ENCODE data around the gene MTUS2. TPM values are rescaled to one million over a fixed set of nuclear protein-coding genes. Genes with fewer than 3 reads are reported as not detected.

MTUS2 gene
- total RNA-seq, result 106 TPM
- long read RNA-seq, transcript MTUS2-202 (9 exons, 1,793 nt), result major isoform, 53 of 72 reads
- long read RNA-seq, partial matches to known transcripts, result 5 of 72 reads
- long read RNA-seq, other reads (novel, unspliced or antisense), result 12 of 72 reads

GRCh38 chr13:28820099-28821051, at the start of gene MTUS2:
MTUS2 (plus strand) TSS chr13:28820339.
- intact Hi-C loops (cut with DNase I), result loop anchor here (1.0 to 5.0 kb wide), 3 partner anchors 138 to 442 kb away; no protein-coding TSS in a partner anchor
- DNase-seq (ENCODE audit: missing footprints) (no peak), ATAC-seq (no peak)

- ATAC-seq, result no peak
- intact Hi-C loops (cut with DNase I), result no loop called here
- no peak for DNase-seq (ENCODE audit: missing footprints)
Observed at GRCh38 chr13:28778308-28779215, 41.6 kb upstream of the MTUS2 start.

DNA sequence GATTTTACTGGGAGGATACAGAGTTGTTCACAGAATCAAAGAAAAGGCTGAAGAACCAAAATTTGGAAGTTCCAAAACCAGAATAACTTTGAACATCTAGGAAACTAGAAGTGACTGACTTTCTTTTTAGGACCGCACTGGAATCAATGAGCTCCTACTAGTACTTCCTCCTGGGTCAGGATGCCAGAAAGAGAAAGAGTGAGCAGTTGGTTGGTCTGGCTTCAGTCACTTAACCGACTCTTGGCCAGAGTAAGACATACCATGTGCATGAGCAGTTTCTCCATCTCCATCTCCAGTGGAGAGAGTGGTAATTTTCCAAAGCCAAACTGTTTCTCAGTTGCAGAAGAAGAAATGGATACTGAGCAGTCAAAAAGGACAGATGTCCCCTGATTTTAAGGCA, 27.1 kb upstream of the MTUS2 start:
- DNase-seq (ENCODE audit: missing footprints) (no peak), ATAC-seq (no peak)
- intact Hi-C loops (cut with DNase I), result no loop called here

DNA sequence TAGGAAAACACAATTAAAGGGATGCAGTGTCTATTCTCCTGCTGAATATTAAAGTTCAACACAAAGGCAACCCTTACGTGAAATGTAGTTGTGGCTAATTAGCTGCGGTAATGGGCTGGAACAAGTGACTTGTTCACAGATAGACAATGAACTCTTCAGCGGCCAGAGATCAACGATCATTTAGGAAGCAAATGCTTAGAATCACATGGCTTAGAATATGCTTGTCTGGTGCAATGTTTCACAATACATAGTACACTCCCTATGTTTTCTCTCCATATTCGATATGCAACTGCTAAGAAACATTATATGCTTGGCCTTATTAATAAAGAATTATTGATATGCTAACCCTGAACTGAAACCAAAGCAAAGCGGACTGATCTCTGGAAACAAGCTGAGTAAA, 25.7 kb upstream of the MTUS2 start:
- ATAC-seq (no peak), DNase-seq (ENCODE audit: missing footprints) (no peak)
- intact Hi-C loops (cut with DNase I), result no loop called here

DNA sequence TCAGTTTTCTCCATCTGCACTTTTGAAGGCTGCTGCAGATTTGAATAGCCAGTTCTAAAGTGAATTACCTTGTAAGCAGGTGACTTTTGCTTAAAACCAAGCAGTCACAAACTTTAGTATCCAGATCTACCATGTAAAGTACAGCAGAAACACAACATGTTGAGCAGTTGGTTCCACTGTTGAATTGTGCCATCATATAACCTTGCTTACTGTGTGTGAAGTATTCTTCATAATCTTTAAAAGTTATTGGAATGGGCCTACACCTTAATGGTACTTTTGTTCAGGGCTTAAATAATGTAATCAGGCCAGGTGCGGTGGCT, 23.2 kb upstream of the MTUS2 start:
- no peak for DNase-seq (ENCODE audit: missing footprints)
- intact Hi-C loops (cut with DNase I), result loop anchor here (1.0 to 2.0 kb wide), 3 partner anchors 42 to 116 kb away; partner anchors contain the start of gene SLC46A3
- no peak for ATAC-seq

DNA sequence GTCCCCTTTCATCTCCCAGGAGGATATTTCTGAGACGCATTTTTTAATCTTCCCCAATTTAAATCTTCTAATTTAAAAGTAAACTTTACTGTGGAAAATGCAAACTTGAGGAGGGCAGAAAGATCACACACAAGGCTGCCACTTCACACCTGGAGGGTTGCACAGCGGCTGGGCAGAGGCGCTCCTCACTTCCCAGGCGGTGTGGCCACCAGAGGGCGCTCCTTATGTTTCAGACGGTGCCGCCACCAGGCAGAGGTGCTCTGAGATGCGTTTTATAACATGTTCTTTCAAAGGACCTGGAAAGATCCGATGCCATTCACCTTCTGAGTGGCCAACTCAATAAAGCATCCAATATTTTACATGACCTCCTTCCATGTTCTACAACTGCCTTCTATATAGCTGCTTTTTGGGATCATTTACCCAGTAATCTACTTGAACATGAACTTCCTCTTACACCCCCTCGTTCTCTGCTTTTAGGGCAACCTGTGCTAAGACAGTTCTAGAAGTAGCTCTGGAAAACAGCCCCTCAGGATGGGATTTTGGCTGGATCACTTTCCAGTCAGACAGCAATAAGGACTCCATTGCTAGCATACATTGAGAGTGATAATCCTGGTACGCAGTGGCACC, 14.8 kb upstream of the MTUS2 start:
- DNase-seq (ENCODE audit: missing footprints), result no peak
- no peak for ATAC-seq
- intact Hi-C loops (cut with DNase I), result no loop called here

GRCh38 chr13:28817204-28817603, 2.9 kb upstream of the MTUS2 start:
- DNase-seq (ENCODE audit: missing footprints) (no peak), ATAC-seq (no peak)
- intact Hi-C loops (cut with DNase I), result loop anchor here (5.0 kb wide), 1 partner anchor 550 kb away; no protein-coding TSS in a partner anchor

GRCh38 chr13:28819046-28819730, 951 bp upstream of the MTUS2 start:
- intact Hi-C loops (cut with DNase I), result loop anchor here (5.0 kb wide), 1 partner anchor 548 kb away; no protein-coding TSS in a partner anchor

GRCh38 chr13:28819735-28820098, 422 bp upstream of the MTUS2 start:
- DNase-seq (ENCODE audit: missing footprints) (peak; percentile 68), ATAC-seq (peak; percentile 94)
- intact Hi-C loops (cut with DNase I), result loop anchor here (1.0 to 5.0 kb wide), 4 partner anchors 139 to 548 kb away; no protein-coding TSS in a partner anchor

More at GRCh38 chr13:28819046-28819730, 951 bp upstream of the MTUS2 start:
- ATAC-seq, result peak; percentile 3
- DNase-seq (ENCODE audit: missing footprints), result no peak

DNA sequence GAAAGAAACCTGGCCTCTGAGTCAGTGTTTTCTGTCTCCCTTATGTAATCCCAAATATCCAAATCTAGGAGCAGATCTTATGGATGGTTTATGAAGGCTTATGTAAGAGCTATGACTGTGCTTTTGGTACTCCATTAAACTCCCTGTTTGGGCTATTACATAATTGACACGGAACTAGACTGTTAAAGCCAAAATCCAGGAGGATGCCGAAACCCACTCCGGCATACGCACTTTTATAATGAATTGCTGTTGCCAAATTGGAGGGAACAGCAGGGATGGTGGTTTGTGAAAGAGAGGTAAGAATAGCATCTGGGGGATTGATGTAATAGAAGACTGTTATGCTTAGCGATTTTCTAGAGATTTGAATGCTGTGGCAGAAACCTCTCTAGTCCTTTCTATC, 2.0 kb downstream of the MTUS2 start:
- DNase-seq (ENCODE audit: missing footprints) (no peak), ATAC-seq (no peak)
- intact Hi-C loops (cut with DNase I), result loop anchor here (5.0 kb wide), 2 partner anchors 320 to 440 kb away; no protein-coding TSS in a partner anchor

- ATAC-seq (no peak), DNase-seq (ENCODE audit: missing footprints) (no peak)
- intact Hi-C loops (cut with DNase I), result loop anchor here (5.0 kb wide), 2 partner anchors 320 to 440 kb away; no protein-coding TSS in a partner anchor
Observed at GRCh38 chr13:28822801-28823200, 2.7 kb downstream of the MTUS2 start.

DNA sequence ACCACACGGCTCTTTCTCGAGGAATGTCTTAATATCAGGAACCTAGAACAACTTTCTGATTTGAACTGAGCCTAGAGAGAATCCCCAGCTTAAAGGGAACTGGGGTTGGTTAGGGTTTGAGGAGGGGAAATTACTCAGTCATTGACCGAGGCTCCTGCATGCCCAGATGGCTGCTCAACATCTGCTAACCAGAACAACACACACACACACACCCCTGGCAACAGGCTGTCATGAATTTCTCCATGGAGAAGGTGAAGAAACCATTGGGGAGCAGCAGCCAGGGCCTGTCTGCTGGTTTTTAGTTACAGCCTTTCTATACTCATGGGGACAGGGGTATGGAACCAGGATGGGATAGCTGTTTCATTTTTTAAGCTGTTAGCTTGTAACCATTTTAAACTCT, 5.2 kb downstream of the MTUS2 start:
- ATAC-seq (no peak), DNase-seq (ENCODE audit: missing footprints) (no peak)
- intact Hi-C loops (cut with DNase I), result no loop called here

DNA sequence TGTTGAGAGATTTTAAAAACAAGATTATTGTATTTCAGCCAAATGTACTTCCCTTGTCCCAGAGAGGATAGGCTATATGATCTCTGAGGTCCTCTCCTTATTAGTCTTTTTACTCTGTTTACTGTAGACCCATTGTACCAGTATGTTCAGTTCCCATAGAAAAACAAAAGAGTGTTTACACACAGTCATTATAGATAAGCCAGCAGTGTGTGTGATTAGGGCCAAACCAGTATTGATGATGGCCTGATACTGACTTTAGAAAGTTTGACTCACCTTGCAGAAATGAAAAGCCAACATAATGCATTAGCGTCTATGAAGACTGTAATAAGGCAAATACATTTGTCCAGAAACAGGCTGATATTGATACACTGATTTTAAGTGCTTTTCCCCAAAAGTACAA, 6.2 kb downstream of the MTUS2 start:
- ATAC-seq (no peak), DNase-seq (ENCODE audit: missing footprints) (no peak)
- intact Hi-C loops (cut with DNase I), result no loop called here

- DNase-seq (ENCODE audit: missing footprints), result no peak
- ATAC-seq, result no peak
- intact Hi-C loops (cut with DNase I), result no loop called here
Observed at GRCh38 chr13:28830580-28830979, 10.4 kb downstream of the MTUS2 start.

GRCh38 chr13:28831117-28831516, 11.0 kb downstream of the MTUS2 start:
- ATAC-seq (no peak), DNase-seq (ENCODE audit: missing footprints) (no peak)
- intact Hi-C loops (cut with DNase I), result no loop called here

DNA sequence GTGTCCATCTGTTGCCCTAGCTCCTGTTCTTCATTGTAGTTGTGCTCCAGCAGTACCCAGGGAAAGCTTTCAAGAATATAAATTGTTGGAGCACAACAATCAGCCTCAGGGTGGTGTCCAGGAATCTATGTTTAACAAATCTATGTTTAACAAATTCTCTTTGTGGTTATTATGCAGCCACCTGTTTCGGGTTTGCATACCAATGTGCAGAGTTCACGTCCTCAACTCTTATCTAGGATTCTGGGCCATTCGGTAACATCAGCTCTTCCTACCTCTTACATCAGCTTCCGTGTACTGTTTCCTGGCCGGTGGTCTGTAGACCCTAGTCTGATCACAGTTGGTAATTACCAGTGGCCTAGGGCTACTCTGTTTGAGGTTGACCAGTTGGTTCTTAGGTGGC, 17.0 kb downstream of the MTUS2 start:
- DNase-seq (ENCODE audit: missing footprints) (no peak), ATAC-seq (no peak)
- intact Hi-C loops (cut with DNase I), result no loop called here

DNA sequence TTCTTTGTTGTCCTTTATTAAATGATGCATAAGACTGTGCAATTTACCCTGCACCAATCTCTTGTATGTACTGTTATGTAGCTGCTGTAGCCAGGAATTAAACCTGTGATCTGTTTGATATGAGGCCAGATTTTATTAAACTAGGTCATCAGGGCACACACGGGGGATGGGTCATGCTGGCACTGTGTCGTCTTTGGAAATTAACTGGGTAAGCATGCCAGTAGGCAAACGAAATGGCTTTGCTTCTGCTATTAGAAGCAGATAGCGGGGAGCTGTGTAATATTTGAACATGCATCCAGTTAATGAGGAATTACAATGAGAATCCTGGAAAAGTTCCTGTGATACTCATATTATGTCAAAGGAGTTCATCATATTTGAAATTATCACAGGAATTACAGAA, 23.5 kb downstream of the MTUS2 start:
- intact Hi-C loops (cut with DNase I), result no loop called here
- peak; percentile 65 for ATAC-seq
- DNase-seq (ENCODE audit: missing footprints), result no peak

DNA sequence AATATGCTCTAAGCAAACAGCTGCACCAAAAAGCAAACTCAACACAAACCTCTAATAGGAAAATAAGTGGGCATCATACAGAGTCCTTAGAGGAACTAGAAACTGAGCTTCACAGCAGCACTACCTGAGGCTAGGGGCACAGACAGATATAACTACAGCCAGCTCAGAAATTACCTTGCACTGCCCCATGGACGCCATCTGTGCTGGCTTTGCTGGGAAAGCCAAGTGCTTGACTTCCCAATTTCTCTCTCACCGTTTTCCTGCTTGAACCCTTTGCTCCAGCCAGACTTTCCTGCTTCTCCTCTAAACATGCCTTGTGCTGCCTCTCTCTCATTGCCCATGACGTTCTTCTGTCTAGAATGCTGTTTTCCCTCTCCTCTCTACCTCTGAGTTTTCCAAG, 29.3 kb downstream of the MTUS2 start:
- intact Hi-C loops (cut with DNase I), result no loop called here
- no peak for DNase-seq (ENCODE audit: missing footprints)
- ATAC-seq, result no peak

All from Right ventricle myocardium inferior (tissue), 1 donor.